Neural cell (in vitro differentiated cells): Measurements from ENCODE around the gene VAV2.

ENCODE experiments used
- CTCF ChIP-seq: fragments of 450-650 bp; IDR thresholded peaks from 2 replicates; pipeline ENCODE4 v1.5.1; 2014; ENCODE audit warnings: antibody characterized with exemption, mild to moderate bottlenecking, moderate library complexity; ENCODE audit not compliant: poor library complexity, severe bottlenecking
- EP300 ChIP-seq: fragments of 450-650 bp; conservative IDR thresholded peaks from 2 replicates; pipeline ENCODE4 v1.6.1; 2014; ENCODE audit warnings: antibody characterized with exemption, mild to moderate bottlenecking, moderate library complexity; ENCODE audit not compliant: poor library complexity, severe bottlenecking
- EZH2 ChIP-seq: fragments of 200-600, 300-800 bp; shearing (Covaris generic), sonication (generic); IDR thresholded peaks from 2 replicates; pipeline ENCODE4 v1.6.1; 2014; ENCODE audit warnings: antibody characterized with exemption, low read length, borderline replicate concordance, mild to moderate bottlenecking; ENCODE audit not compliant: insufficient read depth, poor library complexity, severe bottlenecking
- POLR2AphosphoS5 ChIP-seq: IDR thresholded peaks from 2 replicates; pipeline ENCODE4 v1.6.1; 2012
- RAD21 ChIP-seq: fragments of 450-650 bp; conservative IDR thresholded peaks from 2 replicates; pipeline ENCODE4 v1.6.1; 2014; ENCODE audit warnings: antibody characterized with exemption, mild to moderate bottlenecking, moderate library complexity
- SMC3 ChIP-seq: fragments of 450-650 bp; conservative IDR thresholded peaks from 2 replicates; pipeline ENCODE4 v1.6.1; 2014; ENCODE audit warnings: antibody characterized with exemption, mild to moderate bottlenecking, moderate library complexity; ENCODE audit not compliant: poor library complexity
- TAF1 ChIP-seq: IDR thresholded peaks from 2 replicates; pipeline ENCODE4 v1.6.1; 2012; ENCODE audit warnings: low read depth

- TF ChIP-seq CTCF (no peak), SMC3 (no peak), TAF1 (no peak), EP300 (no peak), POLR2AphosphoS5 (no peak), EZH2 (no peak), RAD21 (no peak)
Measured at GRCh38 chr9:133987446-133987788, 4.7 kb downstream of the VAV2 start.
